IMR-90 (cell line): ENCODE results near the gene SEPTIN5. TPM values are rescaled to one million over a fixed set of nuclear protein-coding genes. Genes with fewer than 3 reads are reported as not detected.
A peak's percentile ranks its signal among the peaks of the same experiment; 100 is the strongest.

Experiments
- ATAC-seq: fragments of 200-7000 bp; cut with Tn5 transposase; 2 replicates; pipeline ENCODE4 v1.9.1; 2020; ENCODE audit warnings: low read depth, mild to moderate bottlenecking, moderate library complexity
- BruUV-seq: library from RNA; stranded (reverse); fragments of 400-500 nt; replicated peaks from 2 replicates; lab custom pipeline; 2021; lab: Mats Ljungman, UMichigan
- CTCF ChIA-PET: fragments of 300-600 bp; formaldehyde crosslinking; extraction: SDS; loops from one replicate; lab custom pipeline; 2021; ENCODE audit warnings: antibody characterized with exemption; lab: Yijun Ruan, JAX
- POLR2A ChIA-PET: fragments of 300-600 bp; sonication (Branson Sonifier 250); formaldehyde crosslinking; loops from one replicate; lab custom pipeline; 2022; ENCODE audit warnings: antibody characterized with exemption; ENCODE audit not compliant: unreplicated experiment; lab: Charles Lee
- DNase-seq: peaks from one replicate; pipeline ENCODE4 v3.0.0; 2013
- H2AFZ ChIP-seq: replicated peaks from 2 replicates; pipeline ENCODE3; 2013; ENCODE audit warnings: low read length, mild to moderate bottlenecking; ENCODE audit not compliant: poor library complexity
- H2AK5ac ChIP-seq: 2 replicates; pipeline ENCODE4 v1.6.1; 2013; ENCODE audit warnings: low read depth, low read length, inconsistent platforms
- H2AK9ac ChIP-seq: replicated peaks from 2 replicates; pipeline ENCODE3; 2013; ENCODE audit warnings: mild to moderate bottlenecking, low read depth, low read length, moderate library complexity; ENCODE audit not compliant: poor library complexity
- H2BK120ac ChIP-seq: 2 replicates; pipeline ENCODE4 v1.6.1; 2013; ENCODE audit warnings: low read depth, low read length, inconsistent platforms
- H2BK15ac ChIP-seq: 3 replicates; pipeline ENCODE4 v1.6.1; 2013; ENCODE audit warnings: low read depth, low read length, inconsistent platforms
- H2BK20ac ChIP-seq: 2 replicates; pipeline ENCODE4 v1.6.1; 2013; ENCODE audit warnings: low read depth, mild to moderate bottlenecking, inconsistent platforms, low read length, moderate library complexity
- H2BK5ac ChIP-seq: 2 replicates; pipeline ENCODE4 v1.6.1; 2013; ENCODE audit warnings: mild to moderate bottlenecking, low read depth, low read length, inconsistent platforms; ENCODE audit not compliant: poor library complexity, severe bottlenecking
- H3K14ac ChIP-seq: replicated peaks from 2 replicates; pipeline ENCODE4 v1.6.1; 2013; ENCODE audit warnings: low read depth, low read length, inconsistent platforms
- H3K18ac ChIP-seq: 2 replicates; pipeline ENCODE4 v1.6.1; 2013; ENCODE audit warnings: low read depth, low read length, control low read depth
- H3K23ac ChIP-seq: 2 replicates; pipeline ENCODE4 v1.6.1; 2013; ENCODE audit warnings: low read depth, low read length, inconsistent platforms
- H3K27ac ChIP-seq: 2 replicates; pipeline ENCODE4 v1.5.1; 2013; ENCODE audit warnings: mild to moderate bottlenecking, control low read depth, low read length; ENCODE audit not compliant: insufficient read depth
- H3K27me3 ChIP-seq: 2 replicates; pipeline ENCODE4 v1.6.1; 2013; ENCODE audit warnings: low read length; ENCODE audit not compliant: control insufficient read depth, insufficient read depth
- H3K36me3 ChIP-seq: 2 replicates; pipeline ENCODE4 v1.6.1; 2013; ENCODE audit warnings: low read length, mixed read lengths; ENCODE audit not compliant: control insufficient read depth, insufficient read depth
- H3K4ac ChIP-seq: 2 replicates; pipeline ENCODE4 v1.6.1; 2013; ENCODE audit warnings: low read depth, low read length, inconsistent platforms
- H3K4me1 ChIP-seq: 2 replicates; pipeline ENCODE4 v1.6.1; 2013; ENCODE audit warnings: low read length, mixed read lengths; ENCODE audit not compliant: control insufficient read depth, insufficient read depth
- H3K4me2 ChIP-seq: 2 replicates; pipeline ENCODE4 v1.6.1; 2013; ENCODE audit warnings: low read depth, mild to moderate bottlenecking, control low read depth, low read length, moderate library complexity
- H3K4me3 ChIP-seq: 2 replicates; pipeline ENCODE4 v1.5.1; 2013; ENCODE audit warnings: low read depth, mild to moderate bottlenecking, control low read depth, low read length, moderate library complexity; ENCODE audit not compliant: insufficient read depth
- H3K56ac ChIP-seq: 2 replicates; pipeline ENCODE4 v1.6.1; 2013; ENCODE audit warnings: low read length, inconsistent platforms; ENCODE audit not compliant: insufficient read depth; ENCODE audit errors: extremely low read depth
- H3K79me1 ChIP-seq, 2 experiments: 2 replicates each; pipeline ENCODE4 v1.6.1; 2013; ENCODE audit warnings: low read length in 2 of 2, inconsistent platforms in 1 of 2, low read depth in 1 of 2
- H3K9ac ChIP-seq: 2 replicates; pipeline ENCODE4 v1.6.1; 2013; ENCODE audit warnings: low read depth, low read length, control low read depth
- H3K9me1 ChIP-seq: 2 replicates; pipeline ENCODE4 v1.6.1; 2013; ENCODE audit warnings: low read length, inconsistent platforms; ENCODE audit not compliant: insufficient read depth
- H3K9me3 ChIP-seq: 2 replicates; pipeline ENCODE4 v1.6.1; 2013; ENCODE audit warnings: low read length; ENCODE audit not compliant: control insufficient read depth, insufficient read depth
- H4K20me1 ChIP-seq: 2 replicates; pipeline ENCODE4 v1.6.1; 2013; ENCODE audit warnings: low read length, inconsistent platforms; ENCODE audit not compliant: insufficient read depth
- H4K5ac ChIP-seq: 2 replicates; pipeline ENCODE4 v1.6.1; 2013; ENCODE audit warnings: mild to moderate bottlenecking, low read depth, low read length, control low read depth
- H4K8ac ChIP-seq, 2 experiments: 2 replicates each; pipeline ENCODE4 v1.6.1; 2013; ENCODE audit warnings: low read depth in 2 of 2, low read length in 2 of 2, control low read depth in 1 of 2, inconsistent platforms in 1 of 2
- H4K91ac ChIP-seq: 2 replicates; pipeline ENCODE4 v1.6.1; 2013; ENCODE audit warnings: low read depth, low read length, inconsistent platforms; ENCODE audit not compliant: insufficient read depth
- CEBPB ChIP-seq: IDR thresholded peaks from 2 replicates; pipeline ENCODE4 v1.6.1; 2012; ENCODE audit warnings: low read depth, low read length, improper control_type of control experiment
- WGBS, 2 experiments: methylation state at CpG; one replicate each; pipeline versions ENCODE4 v1.1.5 to v1.1.7; 2013; ENCODE audit warnings: missing lambda C conversion rate in 2 of 2; ENCODE audit not compliant: insufficient read length in 1 of 2; ENCODE audit errors: extremely low coverage in 2 of 2; 5-methylcytosine and 5-hydroxymethylcytosine counted together
- dilution Hi-C: fragments of 300-500 bp; cut with HindIII; formaldehyde crosslinking; loops from one replicate; pipeline ENCODE4 v1.14.3; 2018; ENCODE audit warnings: low sequenced_read_pairs; ENCODE audit not compliant: unreplicated experiment
- in situ Hi-C: fragments of 300-500 bp; cut with MboI; formaldehyde crosslinking; loops from 3 replicates; pipeline ENCODE4 v1.14.3; 2019; ENCODE audit warnings: low sequenced_read_pairs, inconsistent platforms, mixed read lengths
- intact Hi-C: fragments of 100-400 bp; cut with micrococcal nuclease; formaldehyde crosslinking; loops from 2 replicates; pipeline ENCODE4 v1.10.0; 2022
- polyA plus RNA-seq, 3 experiments: library from polyadenylated mRNA; depleted of rRNA; stranded (reverse); fragments of >200 nt; gene quantifications; 2 replicates each; pipeline ENCODE4 v1.2.3, GENCODE V29; 2012; ENCODE audit warnings: low replicate concordance in 1 of 3
- total RNA-seq: library from RNA; depleted of rRNA; stranded (reverse); fragments of >200 nt; gene quantifications from 2 replicates; pipeline ENCODE4 v1.2.3, GENCODE V29; 2012
- TF ChIP-seq, protein P1 (sequence below): fragments of 150-350 bp; IDR thresholded peaks from 2 replicates; pipeline ENCODE4 v1.6.1; 2017; ENCODE audit warnings: mild to moderate bottlenecking, antibody characterized with exemption, low read length, low read depth

Gene SEPTIN5
- total and polyA plus RNA-seq, 2 of the 4 experiments (the other 2 are of a cell fraction): 16.8 to 20.7 TPM

DNA sequence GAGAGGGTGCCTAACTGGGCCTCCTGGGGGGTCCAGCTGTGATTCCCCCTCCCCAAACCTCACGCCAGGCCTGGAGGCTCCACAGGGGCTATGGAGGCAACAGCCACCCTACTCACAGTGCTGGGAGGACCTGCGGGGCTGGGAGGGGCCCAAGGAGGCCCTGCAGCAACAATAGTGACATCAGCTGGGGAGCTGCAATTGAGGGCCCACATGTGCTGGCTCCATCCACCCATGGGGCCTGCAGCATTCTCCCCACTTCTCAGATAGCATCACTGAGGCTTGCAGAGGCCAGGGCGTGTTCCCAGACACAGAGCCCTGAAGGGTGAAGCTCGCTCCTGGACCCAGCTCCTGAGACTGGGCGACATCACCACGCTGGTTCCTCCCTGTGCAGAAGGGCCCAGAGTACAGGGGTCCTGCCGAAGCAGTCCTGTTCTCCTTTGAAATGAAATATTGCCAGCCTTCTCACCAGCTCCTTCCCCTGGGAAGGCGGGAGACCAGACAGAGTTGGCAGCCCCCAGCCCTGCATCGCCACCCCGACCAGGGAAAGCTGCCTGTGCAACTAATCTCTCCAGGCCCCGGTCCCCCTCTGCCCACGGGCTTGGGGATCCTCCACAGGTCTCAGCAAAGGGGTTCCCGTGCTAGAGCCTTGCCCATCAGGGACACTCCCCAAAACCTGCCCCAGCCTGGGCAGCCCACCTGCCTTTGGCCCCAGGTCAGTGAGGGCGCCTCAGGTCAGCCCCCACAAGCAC is 37.4 kb downstream of the SEPTIN5 start:
- in situ Hi-C loops: no loop called here
- peak overlapping the region; percentile 76 for H2AK9ac ChIP-seq
- 0 out of 2 replicates have a peak, but pooled peaks cover 6% of the 10 kb centered on the region for H4K20me1 ChIP-seq
- peak overlapping the region; percentile 36; the same call in 1 of the 2 replicates for H2BK120ac ChIP-seq
- H3K9me1 ChIP-seq: peaks cover 5% of the 10 kb centered on the region
- TF ChIP-seq, protein P1, sequence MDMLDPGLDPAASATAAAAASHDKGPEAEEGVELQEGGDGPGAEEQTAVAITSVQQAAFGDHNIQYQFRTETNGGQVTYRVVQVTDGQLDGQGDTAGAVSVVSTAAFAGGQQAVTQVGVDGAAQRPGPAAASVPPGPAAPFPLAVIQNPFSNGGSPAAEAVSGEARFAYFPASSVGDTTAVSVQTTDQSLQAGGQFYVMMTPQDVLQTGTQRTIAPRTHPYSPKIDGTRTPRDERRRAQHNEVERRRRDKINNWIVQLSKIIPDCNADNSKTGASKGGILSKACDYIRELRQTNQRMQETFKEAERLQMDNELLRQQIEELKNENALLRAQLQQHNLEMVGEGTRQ: no peak
- no peak for TF ChIP-seq CEBPB
- BruUV-seq: no TSS peak
- peak overlapping the region; percentile 84 for H2AFZ ChIP-seq
- H3K36me3 ChIP-seq: no peaks in the 10 kb centered on the region
- peaks cover 9% of the 10 kb centered on the region for H3K4me1 ChIP-seq
- H2BK5ac ChIP-seq: no peak overlapping the region
- no peak overlapping the region for H2AK5ac ChIP-seq
- peak overlapping the region; percentile 23; the same call in 1 of the 2 replicates for H2BK20ac ChIP-seq
- ChIA-PET POLR2A (no interaction called here), CTCF (interaction anchor here (1.0 kb wide), 1 partner anchor 158 kb away, joined by 4 read pairs; no protein-coding TSS in a partner anchor)
- DNase-seq: no peak
- peak overlapping the region; percentile 37; the same call in 1 of the 2 replicates for H3K4ac ChIP-seq
- no peak overlapping the region for H3K18ac ChIP-seq
- no peak overlapping the region for H4K8ac ChIP-seq
- no peak overlapping the region for H3K23ac ChIP-seq
- H3K56ac ChIP-seq: no peak overlapping the region
- intact Hi-C loops: no loop called here
- dilution Hi-C loops: no loop called here
- no peak overlapping the region for H3K4me3 ChIP-seq
- H3K14ac ChIP-seq: no peak overlapping the region
- H3K4me2 ChIP-seq: no peak overlapping the region
- peak; percentile 10 for ATAC-seq
- H4K91ac ChIP-seq: peak overlapping the region; percentile 47; the same call in 1 of the 2 replicates
- H3K9me3 ChIP-seq: no peaks in the 10 kb centered on the region
- no peak overlapping the region for H2BK15ac ChIP-seq
- H3K9ac ChIP-seq: no peak overlapping the region
- WGBS, 2 experiments: 89% methylated on average over 10 of the region's 14 CpGs; no CpG with 5 or more reads in 1 of the 2 experiments
- H4K5ac ChIP-seq: no peak overlapping the region
- no peak overlapping the region for H3K27ac ChIP-seq
- H3K79me1 ChIP-seq: no peaks in the 10 kb centered on the region
- H3K27me3 ChIP-seq: peaks cover 57% of the 10 kb centered on the region
